ENCODE data around the gene FRG1. TPM values are rescaled to one million over a fixed set of nuclear protein-coding genes. Genes with fewer than 3 reads are reported as not detected.

Gene FRG1
- total and polyA plus RNA-seq, 2 of the 8 experiments (the other 6 are each of a cell fraction or from before 2014, with no cell fraction given) = 6.2 to 31.8 TPM

GRCh38 chr4:189988877-189989431 lies 48.3 kb downstream of the FRG1 start:
- Histone ChIP-seq H2BK120ac (replicated peaks; ENCODE audit: low read depth, low read length) (no peak overlapping the region), H3K23me2 (ENCODE audit: low read depth, low read length) (no peaks in the 10 kb centered on the region), H3K14ac (ENCODE audit: insufficient read length) (no peak overlapping the region), H4K20me1 (replicated peaks in 1 of 2; ENCODE audit: control insufficient read depth in 1 of 2, insufficient read depth in 2 of 2, low read length in 2 of 2) (no peaks in the 10 kb centered on the region), H3K23ac (ENCODE audit: insufficient read length) (no peak overlapping the region), H4K91ac (replicated peaks; ENCODE audit: insufficient read length, low read length) (no peak overlapping the region), H3K27me3 (replicated peaks in 1 of 4; ENCODE audit: control insufficient read depth in 3 of 4, extremely low read depth in 1 of 4, insufficient read depth in 3 of 4, low read length in 3 of 4) (no peaks in the 10 kb centered on the region), H3K4me2 (ENCODE audit: insufficient read depth in 1 of 2, low read depth in 2 of 2, low read length in 2 of 2) (no peak overlapping the region), H2BK20ac (ENCODE audit: low read length) (no peak overlapping the region), H2BK12ac (ENCODE audit: low read depth, low read length) (no peak overlapping the region), H3K56ac (replicated peaks; ENCODE audit: insufficient read length, low read depth, low read length) (no peak overlapping the region), H3K18ac (ENCODE audit: extremely low read depth, low read length) (no peak overlapping the region), H4K5ac (ENCODE audit: insufficient read length, low read depth, low read length) (no peak overlapping the region), H4K8ac (ENCODE audit: extremely low read depth, insufficient read depth, low read length) (no peak overlapping the region), H3K4me1 (replicated peaks in 1 of 4; ENCODE audit: control insufficient read depth in 3 of 4, insufficient read depth in 4 of 4, low read length in 3 of 4) (no peaks in the 10 kb centered on the region), H2AFZ (ENCODE audit: low read length) (no peak overlapping the region), H3K36me3 (ENCODE audit: control insufficient read depth in 2 of 4, insufficient read depth in 4 of 4, low read length in 3 of 4) (no peaks in the 10 kb centered on the region), H2BK15ac (ENCODE audit: low read length) (no peak overlapping the region), H2BK5ac (ENCODE audit: low read depth, low read length) (no peak overlapping the region), H3K4me3 (ENCODE audit: extremely low read depth in 1 of 4, insufficient read depth in 2 of 4, low read depth in 3 of 4, low read length in 4 of 4) (no peak overlapping the region), H3K79me2 (ENCODE audit: control insufficient read depth in 1 of 2, insufficient read depth in 2 of 2, low read length in 2 of 2) (no peaks in the 10 kb centered on the region), H3K9ac (replicated peaks in 1 of 4; ENCODE audit: extremely low read depth in 1 of 4, low read depth in 3 of 4, low read length in 3 of 4) (no peak overlapping the region), H3K4ac (replicated peaks; ENCODE audit: insufficient read length, low read depth, low read length) (no peak overlapping the region), H3K9me3 (ENCODE audit: insufficient read depth in 2 of 2, low read depth in 1 of 2, low read length in 1 of 2) (peaks cover 0 to 1% of the 10 kb centered on the region in 2 experiments; a peak in 2 of 4 replicates), H3K27ac (ENCODE audit: low read depth, low read length) (no peak overlapping the region), H2AK5ac (ENCODE audit: low read depth, low read length) (no peak overlapping the region), H3K79me1 (ENCODE audit: low read depth, low read length) (no peaks in the 10 kb centered on the region)
- 80% methylated on average over 3 of the region's 3 CpGs; no CpG with 5 or more reads in 1 of the 2 experiments for WGBS, 2 experiments (ENCODE audit: extremely low coverage in 1 of 2, insufficient coverage in 1 of 2, insufficient read length in 1 of 2, insufficient replicate concordance in 2 of 2, low coverage in 1 of 2, low lambda C conversion rate in 2 of 2, missing lambda C conversion rate in 1 of 2)
- DNase-seq (ENCODE audit: low read depth in 1 of 2, low spot score in 2 of 2) = no peak
- TF ChIP-seq EP300 (IDR thresholded peaks at IDR 0.05; ENCODE audit: borderline replicate concordance in 1 of 2, low read depth in 2 of 2, low read length in 2 of 2) = no peak
- TF ChIP-seq EGR1 (IDR thresholded peaks at IDR 0.05; ENCODE audit: borderline replicate concordance, low read depth, low read length) = no peak
- no peak for FAIRE-seq
- CTCF ChIA-PET (ENCODE audit: partially characterized antibody) = no interaction called here
- POLR2A ChIA-PET (ENCODE audit: partially characterized antibody) = no interaction called here
